MCF 10A (cell line): ENCODE results near the gene PHF5A. TPM values are rescaled to one million over a fixed set of nuclear protein-coding genes. Genes with fewer than 3 reads are reported as not detected.

Source experiments
- BruUV-seq: library from RNA; stranded (reverse); fragments of 400-500 nt; replicated peaks from 2 replicates; lab custom pipeline; 2021; lab: Mats Ljungman, UMichigan
- CTCF ChIA-PET: fragments of 300-600 bp; sonication (Branson Sonifier 250); formaldehyde crosslinking; extraction: SDS; loops from one replicate; lab custom pipeline; 2021; ENCODE audit warnings: antibody characterized with exemption, inconsistent platforms; lab: Yijun Ruan, JAX
- POLR2A ChIA-PET: fragments of 300-600, 350-650 bp; sonication (Branson Sonifier 250); formaldehyde crosslinking; extraction: SDS; loops from one replicate; lab custom pipeline; 2020; ENCODE audit warnings: antibody characterized with exemption, inconsistent platforms; lab: Yijun Ruan, JAX
- DNase-seq: peaks from one replicate; pipeline ENCODE4 v3.0.0-alpha.2; 2018; ENCODE audit not compliant: unreplicated experiment
- H3K27ac Mint-ChIP-seq: one replicate; pipeline ENCODE4 v1.8.0; 2022; ENCODE audit warnings: mild to moderate bottlenecking, low read depth, mixed read lengths; ENCODE audit not compliant: unreplicated experiment
- H3K27me3 Mint-ChIP-seq: one replicate; pipeline ENCODE4 v1.8.0; 2022; ENCODE audit warnings: mixed read lengths; ENCODE audit not compliant: insufficient read depth, unreplicated experiment
- H3K36me3 Mint-ChIP-seq: one replicate; pipeline ENCODE4 v1.8.0; 2022; ENCODE audit warnings: mild to moderate bottlenecking, moderate library complexity, mixed read lengths; ENCODE audit not compliant: insufficient read depth, unreplicated experiment
- H3K4me1 Mint-ChIP-seq: one replicate; pipeline ENCODE4 v1.8.0; 2022; ENCODE audit warnings: mixed read lengths; ENCODE audit not compliant: insufficient read depth, unreplicated experiment
- H3K4me3 Mint-ChIP-seq: one replicate; pipeline ENCODE4 v1.8.0; 2022; ENCODE audit warnings: mild to moderate bottlenecking, moderate library complexity, mixed read lengths; ENCODE audit not compliant: unreplicated experiment
- H3K9me3 Mint-ChIP-seq: one replicate; pipeline ENCODE4 v1.8.0; 2022; ENCODE audit warnings: mixed read lengths; ENCODE audit not compliant: unreplicated experiment
- intact Hi-C: fragments of 100-400 bp; cut with micrococcal nuclease; formaldehyde crosslinking; loops from 2 replicates; pipeline ENCODE4 v1.14.1; 2022
- total RNA-seq: library from RNA; stranded (reverse); gene quantifications from 2 replicates; pipeline ENCODE4 v1.2.3, GENCODE V29; 2022
- TF ChIP-seq, protein P1 (sequence below): fragments of 200-600 bp; IDR thresholded peaks from one replicate; pipeline ENCODE4 v1.8.0; 2022; ENCODE audit warnings: antibody characterized with exemption, mild to moderate bottlenecking; ENCODE audit not compliant: unreplicated experiment

Gene PHF5A
- total RNA-seq, 1 experiment from 2014 or later = 62.3 TPM

DNA sequence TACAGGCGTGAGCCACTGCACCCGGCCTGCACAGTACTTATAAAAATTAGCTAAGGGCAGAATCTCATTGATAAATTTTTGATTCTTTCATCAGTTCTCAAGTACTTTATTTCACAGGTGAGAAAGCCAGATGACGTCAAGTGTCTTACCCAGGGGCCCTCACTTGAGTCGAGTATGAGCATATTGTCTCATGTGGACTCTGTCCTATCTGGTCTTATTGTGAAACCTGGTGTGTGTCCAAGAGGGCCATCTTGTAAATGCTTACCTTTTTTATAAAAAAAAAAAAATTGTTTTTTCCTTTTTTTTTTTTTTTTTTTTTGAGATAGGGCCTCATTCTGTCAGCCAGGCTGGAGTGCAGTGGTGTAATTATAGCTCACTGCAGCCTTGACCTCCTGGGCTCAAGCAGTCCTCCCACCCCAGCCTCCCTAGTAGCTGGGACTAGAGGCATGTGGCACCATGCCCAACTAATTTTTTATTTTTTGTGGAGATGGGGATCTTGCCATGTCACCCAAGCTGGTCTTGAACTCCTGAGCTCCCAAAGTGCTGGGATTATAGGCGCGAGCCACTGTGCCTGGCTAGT is 6.5 kb upstream of the PHF5A start:
- TF ChIP-seq, protein P1, sequence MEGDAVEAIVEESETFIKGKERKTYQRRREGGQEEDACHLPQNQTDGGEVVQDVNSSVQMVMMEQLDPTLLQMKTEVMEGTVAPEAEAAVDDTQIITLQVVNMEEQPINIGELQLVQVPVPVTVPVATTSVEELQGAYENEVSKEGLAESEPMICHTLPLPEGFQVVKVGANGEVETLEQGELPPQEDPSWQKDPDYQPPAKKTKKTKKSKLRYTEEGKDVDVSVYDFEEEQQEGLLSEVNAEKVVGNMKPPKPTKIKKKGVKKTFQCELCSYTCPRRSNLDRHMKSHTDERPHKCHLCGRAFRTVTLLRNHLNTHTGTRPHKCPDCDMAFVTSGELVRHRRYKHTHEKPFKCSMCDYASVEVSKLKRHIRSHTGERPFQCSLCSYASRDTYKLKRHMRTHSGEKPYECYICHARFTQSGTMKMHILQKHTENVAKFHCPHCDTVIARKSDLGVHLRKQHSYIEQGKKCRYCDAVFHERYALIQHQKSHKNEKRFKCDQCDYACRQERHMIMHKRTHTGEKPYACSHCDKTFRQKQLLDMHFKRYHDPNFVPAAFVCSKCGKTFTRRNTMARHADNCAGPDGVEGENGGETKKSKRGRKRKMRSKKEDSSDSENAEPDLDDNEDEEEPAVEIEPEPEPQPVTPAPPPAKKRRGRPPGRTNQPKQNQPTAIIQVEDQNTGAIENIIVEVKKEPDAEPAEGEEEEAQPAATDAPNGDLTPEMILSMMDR = no peak
- no peak for DNase-seq
- CTCF ChIA-PET = interaction anchor here (0.7 kb wide), 1 partner anchor 123 kb away, joined by 3 read pairs; no protein-coding TSS in a partner anchor
- POLR2A ChIA-PET = interaction anchor here (0.6 to 1.0 kb wide), 3 partner anchors 13 to 515 kb away, joined by 3 to 4 read pairs (median 3); no protein-coding TSS in a partner anchor
- no peaks in the 10 kb centered on the region for H3K27me3 Mint-ChIP-seq
- H3K4me3 Mint-ChIP-seq = no peak overlapping the region
- intact Hi-C loops = no loop called here
- peaks cover 31% of the 10 kb centered on the region for H3K4me1 Mint-ChIP-seq
- peaks cover 40% of the 10 kb centered on the region for H3K36me3 Mint-ChIP-seq
- no peak overlapping the region for H3K27ac Mint-ChIP-seq
- BruUV-seq = no TSS peak
- no peaks in the 10 kb centered on the region for H3K9me3 Mint-ChIP-seq

DNA sequence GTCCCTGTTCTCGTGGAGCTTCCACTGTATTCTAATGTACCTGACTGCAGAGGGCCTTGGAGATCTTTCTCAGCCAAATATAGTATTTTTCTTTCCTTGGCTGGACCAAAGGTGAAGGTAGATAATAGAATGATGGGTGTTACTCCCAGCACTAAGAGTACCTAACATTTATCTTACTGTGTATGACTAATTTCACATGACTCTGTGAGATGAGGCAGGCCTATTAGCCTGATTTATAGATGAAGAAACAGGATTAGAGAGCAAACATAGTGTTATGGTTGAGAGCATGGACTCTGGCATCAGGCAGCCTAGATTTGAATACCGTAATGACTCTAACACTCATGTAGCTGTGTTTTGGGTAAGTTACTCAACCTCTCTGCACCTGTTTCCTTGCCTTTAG is 3.1 kb upstream of the PHF5A start:
- peaks cover 42% of the 10 kb centered on the region for H3K36me3 Mint-ChIP-seq
- DNase-seq = no peak
- BruUV-seq = no TSS peak
- no peaks in the 10 kb centered on the region for H3K9me3 Mint-ChIP-seq
- no peaks in the 10 kb centered on the region for H3K27me3 Mint-ChIP-seq
- no peak overlapping the region for H3K4me3 Mint-ChIP-seq
- CTCF ChIA-PET = interaction anchor here (0.8 to 1.3 kb wide), 3 partner anchors 22 to 68 kb away, joined by 3 to 5 read pairs (median 4); no protein-coding TSS in a partner anchor
- POLR2A ChIA-PET = interaction anchor here (4.4 to 5.9 kb wide), 2 partner anchors 7 to 25 kb away, joined by 39 to 302 read pairs; partner anchors contain the start of gene TOB2
- TF ChIP-seq, protein P1 = no peak
- H3K27ac Mint-ChIP-seq = no peak overlapping the region
- H3K4me1 Mint-ChIP-seq = peaks cover 39% of the 10 kb centered on the region
- intact Hi-C loops = no loop called here

DNA sequence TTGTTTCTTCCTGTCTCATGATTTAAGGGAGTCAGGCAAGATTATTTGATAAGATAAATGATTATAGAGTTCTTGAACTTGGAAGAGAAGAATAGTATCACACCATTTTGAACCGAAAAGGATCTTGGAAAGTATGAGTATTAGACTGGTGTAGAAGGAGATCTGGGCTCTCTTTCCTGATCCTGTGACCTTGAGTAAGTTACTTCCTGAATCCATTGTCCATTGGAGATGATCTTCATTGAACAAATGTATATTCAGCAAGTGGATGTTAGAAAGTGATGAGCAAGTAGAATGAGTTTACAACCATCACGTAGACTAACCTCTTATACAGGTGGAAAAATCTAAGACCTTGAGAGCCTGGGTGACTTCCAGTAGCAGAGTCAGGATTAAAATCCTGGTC is 2.4 kb upstream of the PHF5A start:
- ChIA-PET POLR2A (interaction anchor here (4.4 to 5.9 kb wide), 2 partner anchors 8 to 24 kb away, joined by 39 to 302 read pairs; partner anchors contain the start of gene TOB2), CTCF (interaction anchor here (0.8 to 1.3 kb wide), 2 partner anchors 21 to 47 kb away, joined by 3 to 5 read pairs; no protein-coding TSS in a partner anchor)
- TF ChIP-seq, protein P1 = no peak
- no peak for DNase-seq
- H3K27ac Mint-ChIP-seq = no peak overlapping the region
- no peaks in the 10 kb centered on the region for H3K9me3 Mint-ChIP-seq
- H3K36me3 Mint-ChIP-seq = peaks cover 45% of the 10 kb centered on the region
- H3K4me3 Mint-ChIP-seq = peak overlapping the region; percentile 96
- no peaks in the 10 kb centered on the region for H3K27me3 Mint-ChIP-seq
- intact Hi-C loops = no loop called here
- H3K4me1 Mint-ChIP-seq = peaks cover 39% of the 10 kb centered on the region
- BruUV-seq = no TSS peak

DNA sequence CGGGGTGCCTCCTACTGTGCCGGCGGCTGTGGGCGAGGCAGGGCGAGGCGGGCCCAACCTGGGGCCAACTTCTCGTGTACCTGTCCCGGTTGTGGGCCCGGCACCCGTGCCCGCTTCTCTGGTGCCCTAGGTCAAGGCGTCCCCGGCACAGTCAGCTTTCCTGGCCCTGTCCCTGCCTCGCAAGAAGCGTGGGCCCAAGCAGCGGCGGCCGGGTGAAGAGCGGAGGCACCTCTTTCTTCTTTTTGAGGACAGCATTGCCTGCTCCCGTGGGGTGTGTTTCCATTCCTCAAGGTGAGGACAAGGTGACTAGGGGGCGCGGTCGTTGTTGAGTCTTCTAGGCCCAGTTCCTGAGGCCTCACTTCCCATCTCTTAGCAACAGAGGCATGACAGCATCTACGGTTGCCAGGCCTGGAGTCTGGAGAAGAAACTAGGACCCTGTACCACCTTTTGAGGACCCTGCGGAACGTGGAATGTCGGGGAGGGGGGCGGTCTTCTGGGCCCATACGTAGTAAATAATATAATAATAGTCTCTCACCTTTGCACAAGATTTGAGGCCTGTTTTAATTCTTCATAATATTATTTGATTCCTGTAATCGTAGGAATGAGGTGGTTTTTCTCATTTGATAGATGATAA is 843 bp upstream of the PHF5A start:
- H3K4me1 Mint-ChIP-seq = peaks cover 39% of the 10 kb centered on the region
- TF ChIP-seq, protein P1 = no peak
- no TSS peak for BruUV-seq
- H3K9me3 Mint-ChIP-seq = no peaks in the 10 kb centered on the region
- CTCF ChIA-PET = interaction anchor here (1.2 to 3.5 kb wide), 4 partner anchors 26 to 65 kb away, joined by 3 to 14 read pairs (median 4); no protein-coding TSS in a partner anchor
- DNase-seq = no peak
- POLR2A ChIA-PET = interaction anchor here (0.6 to 5.9 kb wide), 34 partner anchors 9 to 965 kb away, joined by 3 to 302 read pairs (median 6); partner anchors contain the start of genes EP300, PMM1, POLR3H and RANGAP1
- H3K27me3 Mint-ChIP-seq = no peaks in the 10 kb centered on the region
- peak overlapping the region; percentile 96 for H3K4me3 Mint-ChIP-seq
- intact Hi-C loops = no loop called here
- peaks cover 49% of the 10 kb centered on the region for H3K36me3 Mint-ChIP-seq
- H3K27ac Mint-ChIP-seq = peak overlapping the region; percentile 100
